Sigmoid colon (tissue), 4 donors: ENCODE measurements around the gene MAST4.

ENCODE experiments used
- EP300 ChIP-seq, 4 donors: sonication (generic); formaldehyde crosslinking; IDR thresholded peaks; one replicate each; pipeline ENCODE4 v1.6.1; 2017; ENCODE audit warnings: antibody characterized with exemption in 4 of 4
- POLR2A ChIP-seq, 2 donors: fragments of 450-650 bp; IDR thresholded peaks; one replicate each; pipeline ENCODE4 v1.6.1; 2016; ENCODE audit warnings: antibody characterized with exemption in 2 of 2, mild to moderate bottlenecking in 2 of 2, moderate library complexity in 2 of 2

DNA sequence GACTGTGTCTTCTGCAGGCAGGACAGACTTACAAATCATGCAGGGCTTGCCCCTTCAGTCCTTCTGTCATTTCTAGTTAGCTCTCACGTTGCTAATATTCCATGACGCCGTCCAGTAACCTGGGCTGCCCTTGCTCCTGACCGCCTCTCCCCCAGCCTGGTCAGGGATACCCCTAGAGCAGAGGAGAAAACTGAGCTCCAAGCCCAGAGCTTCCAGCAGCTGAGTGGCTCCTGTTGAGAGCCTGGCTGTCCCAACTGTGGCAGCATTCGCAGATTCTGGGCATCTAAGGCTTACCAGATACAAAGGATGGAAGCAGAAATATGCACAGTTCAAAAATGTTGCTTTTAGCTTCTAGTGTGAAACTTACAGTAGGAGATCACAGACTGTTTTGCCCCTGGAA is 415.2 kb downstream of the MAST4 start:
- no peak for TF ChIP-seq POLR2A (IDR thresholded peaks at IDR 0.05)
- no peak for TF ChIP-seq EP300 (IDR thresholded peaks at IDR 0.05)
